HG03520 (cell line): ENCODE results near the gene DUOXA2.
"Not testable (repeated sequence)": the region's sequence is repeated elsewhere in the genome, so short reads cannot be mapped to it uniquely, and the experiment has no call there.

Experiments used
- ATAC-seq: cut with Tn5 transposase; IDR thresholded peaks from one replicate; pipeline ENCODE4 v1.9.1; 2021; ENCODE audit warnings: mild to moderate bottlenecking, moderate library complexity; ENCODE audit not compliant: unreplicated experiment

DUOXA2 gene

DNA sequence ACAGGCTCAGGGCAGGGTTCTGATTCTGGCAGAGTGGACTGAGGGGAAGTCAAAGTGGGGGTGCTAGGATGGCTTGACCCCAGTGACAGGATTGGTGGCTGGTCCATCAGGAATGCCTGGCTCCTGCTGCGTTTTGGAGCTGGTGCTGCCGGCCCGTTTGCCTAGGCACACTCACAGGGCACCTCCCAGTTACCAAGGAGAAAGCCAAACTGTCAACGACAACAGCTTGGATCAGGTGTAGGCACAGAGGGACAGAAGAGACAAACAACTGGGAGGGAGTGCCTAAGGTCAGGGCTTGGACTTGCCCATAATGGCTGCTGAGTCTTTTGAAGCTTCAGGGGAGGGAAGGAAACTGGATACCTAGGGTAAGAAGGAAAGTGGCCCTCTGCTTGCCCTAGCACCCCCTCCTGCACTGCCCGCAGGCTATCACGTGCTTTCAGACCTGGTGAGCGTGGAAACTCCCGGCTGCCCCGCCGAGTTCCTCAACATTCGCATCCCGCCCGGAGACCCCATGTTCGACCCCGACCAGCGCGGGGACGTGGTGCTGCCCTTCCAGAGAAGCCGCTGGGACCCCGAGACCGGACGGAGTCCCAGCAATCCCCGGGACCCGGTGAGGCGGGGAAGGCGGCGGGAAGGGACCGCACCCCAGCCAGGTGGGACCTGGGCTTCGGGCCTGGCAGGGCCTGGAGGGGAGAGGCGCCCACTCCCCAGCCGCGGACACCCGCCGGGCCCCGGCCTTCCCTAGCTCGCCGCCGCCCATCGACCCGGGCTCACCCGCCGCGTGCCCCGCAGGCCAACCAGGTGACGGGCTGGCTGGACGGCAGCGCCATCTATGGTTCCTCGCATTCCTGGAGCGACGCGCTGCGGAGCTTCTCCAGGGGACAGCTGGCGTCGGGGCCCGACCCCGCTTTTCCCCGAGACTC, 20.8 kb downstream of the DUOXA2 start:
- ATAC-seq: no peak

DNA sequence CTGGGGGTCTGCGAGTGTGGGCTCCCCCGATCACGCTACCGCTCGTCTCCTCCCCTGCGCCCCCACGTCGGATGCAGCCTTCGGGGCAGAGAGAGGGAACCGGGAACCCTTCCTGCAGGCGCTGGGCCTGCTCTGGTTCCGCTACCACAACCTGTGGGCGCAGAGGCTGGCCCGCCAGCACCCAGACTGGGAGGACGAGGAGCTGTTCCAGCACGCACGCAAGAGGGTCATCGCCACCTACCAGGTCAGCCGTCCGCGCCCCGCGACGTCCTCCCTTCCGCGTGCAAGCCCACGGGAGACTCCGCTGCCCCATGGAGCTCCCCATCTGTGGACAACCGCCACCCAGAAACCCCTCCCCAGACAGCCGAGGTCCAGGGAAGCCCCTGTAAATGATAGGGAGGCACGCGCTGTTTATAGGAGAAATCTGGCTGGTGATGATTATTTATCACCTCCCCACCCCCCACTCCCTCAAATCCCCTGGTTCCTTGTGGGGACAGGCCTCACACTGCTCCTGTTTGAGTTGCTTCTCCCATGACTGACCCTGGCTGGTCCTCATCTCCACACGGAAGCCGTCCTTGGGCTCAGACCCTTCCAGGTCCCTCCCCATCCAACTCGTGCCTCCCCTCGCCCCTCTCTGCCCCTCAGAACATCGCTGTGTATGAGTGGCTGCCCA, 21.7 kb downstream of the DUOXA2 start:
- not testable (repeated sequence) for ATAC-seq

DNA sequence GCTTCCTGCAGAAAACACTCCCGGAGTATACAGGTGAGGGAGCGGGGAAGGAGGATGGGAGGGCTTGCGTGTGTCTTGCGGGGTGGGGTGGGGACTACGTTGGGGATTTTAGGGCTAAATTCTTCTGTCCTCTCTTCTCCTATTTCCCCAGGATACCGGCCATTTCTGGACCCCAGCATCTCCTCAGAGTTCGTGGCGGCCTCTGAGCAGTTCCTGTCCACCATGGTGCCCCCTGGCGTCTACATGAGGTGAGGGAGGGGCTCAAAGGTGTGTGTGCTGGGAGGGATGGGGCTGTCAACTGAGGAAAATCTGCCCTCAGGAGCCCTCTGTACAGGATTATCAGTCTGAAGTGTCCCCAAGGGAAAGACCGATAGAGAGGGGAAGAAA, 22.2 kb downstream of the DUOXA2 start:
- ATAC-seq: no peak

DNA sequence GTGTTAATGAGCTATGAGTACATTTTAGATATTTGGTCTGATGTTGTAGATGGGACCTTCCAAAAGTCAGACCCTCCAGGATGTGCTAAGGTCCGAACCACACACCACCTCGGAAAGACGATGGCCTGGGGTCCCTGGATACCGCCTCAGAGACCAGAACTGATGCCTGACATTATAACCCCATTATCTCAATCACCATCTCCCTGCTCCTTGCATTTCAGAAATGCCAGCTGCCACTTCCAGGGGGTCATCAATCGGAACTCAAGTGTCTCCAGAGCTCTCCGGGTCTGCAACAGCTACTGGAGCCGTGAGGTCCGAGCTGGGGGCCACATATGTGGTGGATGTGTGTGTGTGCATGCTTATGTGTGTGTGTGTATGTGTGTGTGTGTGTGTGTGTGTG, 23.6 kb downstream of the DUOXA2 start:
- no peak for ATAC-seq

DNA sequence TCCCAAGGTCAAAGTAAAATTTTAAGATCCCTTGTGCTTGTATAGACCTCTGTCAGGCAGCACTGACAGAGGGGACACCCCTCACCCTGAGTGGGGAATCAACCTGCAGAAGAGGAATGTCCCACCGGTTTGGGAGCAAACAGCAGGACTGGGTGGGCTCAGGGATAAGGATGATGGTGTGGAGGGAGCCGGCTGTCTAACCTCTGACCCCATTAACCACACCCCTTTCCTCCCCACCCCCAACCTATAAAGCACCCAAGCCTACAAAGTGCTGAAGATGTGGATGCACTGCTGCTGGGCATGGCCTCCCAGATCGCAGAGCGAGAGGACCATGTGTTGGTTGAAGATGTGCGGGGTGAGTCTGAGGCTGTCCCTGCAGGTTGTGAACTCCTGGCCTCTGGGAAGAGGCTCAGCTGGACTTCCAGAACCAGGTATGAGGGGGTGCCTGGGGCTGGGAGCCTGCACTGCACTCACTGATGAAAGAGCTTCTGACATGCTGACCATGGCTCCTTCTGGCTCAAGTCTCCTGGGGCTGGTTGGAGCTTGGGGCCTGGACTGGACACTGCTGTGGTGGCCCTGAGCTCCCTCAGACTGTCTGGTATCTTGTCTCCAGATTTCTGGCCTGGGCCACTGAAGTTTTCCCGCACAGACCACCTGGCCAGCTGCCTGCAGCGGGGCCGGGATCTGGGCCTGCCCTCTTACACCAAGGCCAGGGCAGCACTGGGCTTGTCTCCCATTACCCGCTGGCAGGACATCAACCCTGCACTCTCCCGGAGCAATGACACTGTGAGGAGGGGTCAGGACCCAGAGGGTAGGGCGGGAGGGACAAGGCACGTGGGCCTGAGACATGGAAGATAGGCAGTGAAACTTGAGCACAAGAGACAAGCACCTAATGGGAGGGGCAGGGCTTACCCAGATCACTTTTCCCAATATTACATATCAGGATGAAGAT, 25.0 kb downstream of the DUOXA2 start:
- no peak for ATAC-seq

DNA sequence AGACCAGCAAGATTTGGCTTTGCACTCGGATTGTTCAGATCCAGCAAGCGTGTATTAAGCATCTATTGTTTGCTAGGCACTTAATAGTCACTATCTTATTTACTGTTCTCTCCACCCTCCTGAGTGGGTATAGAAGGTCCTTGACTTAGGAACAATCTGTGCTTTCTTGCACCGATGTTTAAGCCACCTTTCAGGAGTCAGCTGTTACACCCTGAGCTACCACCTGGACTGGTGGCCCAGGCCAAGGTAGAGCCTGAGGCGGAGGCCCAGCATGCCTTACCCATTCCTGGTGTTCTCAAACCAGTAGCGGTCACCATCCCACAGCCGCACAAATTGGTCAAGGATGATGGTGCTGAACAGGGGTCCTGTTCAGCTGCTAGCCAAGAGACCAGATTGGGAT, 25.6 kb downstream of the DUOXA2 start:
- no peak for ATAC-seq

DNA sequence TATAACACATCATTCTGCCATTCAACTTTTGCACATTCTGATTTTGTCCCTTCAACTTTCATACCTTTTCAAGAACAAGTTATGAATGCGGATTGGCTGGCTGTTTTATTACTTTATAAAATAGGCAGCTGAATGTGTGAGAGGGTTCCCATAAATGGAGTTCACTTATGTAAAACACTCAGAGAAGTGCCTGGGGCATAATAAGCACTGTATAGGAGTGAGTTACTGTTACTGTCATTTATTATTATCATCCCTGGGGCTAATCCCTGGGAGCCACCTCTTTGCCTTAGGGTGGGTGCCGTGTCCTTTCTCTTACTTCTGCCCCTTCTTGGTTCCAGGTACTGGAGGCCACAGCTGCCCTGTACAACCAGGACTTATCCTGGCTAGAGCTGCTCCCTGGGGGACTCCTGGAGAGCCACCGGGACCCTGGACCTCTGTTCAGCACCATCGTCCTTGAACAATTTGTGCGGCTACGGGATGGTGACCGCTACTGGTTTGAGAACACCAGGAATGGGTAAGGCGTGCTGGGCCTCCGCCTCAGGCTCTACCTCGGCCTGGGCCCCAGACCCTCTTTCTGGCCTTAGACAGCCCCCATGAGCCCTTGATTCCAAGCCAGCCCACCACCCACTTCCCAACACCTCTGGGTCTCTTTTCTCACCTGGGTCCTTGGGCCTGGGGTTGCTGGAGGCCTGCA, 26.6 kb downstream of the DUOXA2 start:
- no peak for ATAC-seq

DNA sequence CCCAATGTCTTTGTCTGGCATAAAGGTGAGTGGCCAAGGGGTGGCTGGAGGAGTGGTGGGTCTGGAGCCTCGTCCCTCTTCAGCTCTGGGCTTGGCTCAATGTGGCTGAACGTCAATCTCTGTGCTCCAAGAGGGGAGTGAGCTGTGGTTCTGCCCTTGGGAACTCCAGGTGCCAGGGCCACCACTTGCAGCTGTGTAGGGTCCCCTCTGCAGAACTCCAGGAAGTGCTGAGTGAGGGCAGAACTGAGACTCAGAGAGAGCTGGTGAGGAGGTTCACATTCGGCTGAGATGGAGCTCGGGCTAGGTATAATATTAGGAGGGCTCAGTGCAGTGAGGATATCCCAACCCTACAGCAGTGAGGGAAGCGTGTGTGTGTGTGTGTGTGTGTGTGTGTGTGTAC, 27.3 kb downstream of the DUOXA2 start:
- ATAC-seq: no peak

DNA sequence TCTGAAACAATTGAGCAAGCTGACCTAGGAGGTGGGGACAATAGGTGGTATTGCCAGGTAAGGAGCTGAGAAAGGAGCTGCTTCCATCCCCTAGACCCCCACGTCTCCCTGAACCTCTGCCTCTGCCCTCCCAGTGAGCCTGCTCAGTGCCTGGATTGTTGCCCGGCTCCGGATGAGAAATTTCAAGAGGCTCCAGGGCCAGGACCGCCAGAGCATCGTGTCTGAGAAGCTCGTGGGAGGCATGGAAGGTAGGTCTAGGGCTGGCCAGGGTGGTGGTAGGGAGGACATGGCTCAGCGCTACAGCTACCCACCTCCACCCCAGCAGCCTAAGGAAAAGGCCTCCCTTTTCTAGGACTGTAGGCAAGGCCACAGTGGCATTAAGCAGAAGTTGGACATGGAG, 28.9 kb downstream of the DUOXA2 start:
- ATAC-seq: no peak

DNA sequence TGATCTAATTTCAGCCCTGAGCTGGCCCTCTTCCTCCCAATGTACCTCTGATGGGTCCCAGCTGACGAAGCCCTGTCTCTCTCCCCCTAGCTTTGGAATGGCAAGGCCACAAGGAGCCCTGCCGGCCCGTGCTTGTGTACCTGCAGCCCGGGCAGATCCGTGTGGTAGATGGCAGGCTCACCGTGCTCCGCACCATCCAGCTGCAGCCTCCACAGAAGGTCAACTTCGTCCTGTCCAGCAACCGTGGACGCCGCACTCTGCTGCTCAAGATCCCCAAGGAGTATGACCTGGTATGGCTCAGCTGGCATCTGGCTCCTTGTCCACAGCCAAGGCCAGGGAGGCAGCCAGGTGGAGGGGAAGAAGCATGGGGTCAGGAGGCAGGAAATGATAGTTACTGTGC, 29.8 kb downstream of the DUOXA2 start:
- no peak for ATAC-seq

DNA sequence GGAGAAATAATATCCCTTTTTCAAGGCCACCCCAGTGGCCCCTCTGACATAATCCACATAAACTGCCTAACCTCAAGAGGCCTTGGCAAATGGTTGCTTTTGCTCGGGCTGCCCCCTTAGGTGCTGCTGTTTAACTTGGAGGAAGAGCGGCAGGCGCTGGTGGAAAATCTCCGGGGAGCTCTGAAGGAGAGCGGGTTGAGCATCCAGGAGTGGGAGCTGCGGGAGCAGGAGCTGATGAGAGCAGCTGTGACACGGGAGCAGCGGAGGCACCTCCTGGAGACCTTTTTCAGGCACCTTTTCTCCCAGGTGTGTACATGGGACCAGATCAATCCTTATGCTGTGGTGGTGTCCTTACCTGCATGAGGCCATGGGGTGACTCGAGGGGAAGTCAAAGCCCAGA, 30.6 kb downstream of the DUOXA2 start:
- no peak for ATAC-seq

DNA sequence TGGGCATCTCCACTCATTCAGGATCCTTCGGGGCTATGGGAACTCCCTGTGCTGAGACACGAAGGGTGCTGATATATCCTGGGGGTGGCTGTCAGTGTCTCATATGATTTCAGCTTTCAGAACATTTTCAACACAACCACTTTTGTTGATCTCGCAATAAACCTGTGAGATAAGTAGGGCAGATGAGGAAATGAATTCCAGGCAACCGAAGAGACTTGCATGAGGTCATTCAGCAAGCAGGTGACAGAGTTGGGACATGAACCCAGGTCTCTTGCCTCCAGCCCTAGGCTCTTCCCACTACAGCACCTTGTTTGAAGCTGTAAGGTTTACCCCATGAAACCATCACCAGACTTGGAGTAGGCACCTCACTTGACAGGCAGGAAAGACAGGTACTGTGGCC, 32.3 kb downstream of the DUOXA2 start:
- no peak for ATAC-seq

DNA sequence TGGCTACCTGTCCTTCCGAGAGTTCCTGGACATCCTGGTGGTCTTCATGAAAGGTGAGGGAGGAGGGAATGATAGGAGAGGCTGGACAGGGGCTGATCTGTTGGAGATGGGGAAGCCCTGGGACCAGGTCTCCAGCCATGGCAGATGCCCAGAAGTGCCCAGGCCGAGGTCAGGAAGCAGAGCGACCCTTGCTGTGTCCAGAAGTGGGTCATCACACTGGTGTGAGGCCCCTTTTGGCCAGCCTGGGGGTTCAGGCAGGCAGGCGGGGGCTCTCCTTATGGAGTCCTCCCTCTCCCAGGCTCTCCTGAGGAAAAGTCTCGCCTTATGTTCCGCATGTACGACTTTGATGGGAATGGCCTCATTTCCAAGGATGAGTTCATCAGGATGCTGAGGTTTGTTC, 33.5 kb downstream of the DUOXA2 start:
- ATAC-seq: no peak

DNA sequence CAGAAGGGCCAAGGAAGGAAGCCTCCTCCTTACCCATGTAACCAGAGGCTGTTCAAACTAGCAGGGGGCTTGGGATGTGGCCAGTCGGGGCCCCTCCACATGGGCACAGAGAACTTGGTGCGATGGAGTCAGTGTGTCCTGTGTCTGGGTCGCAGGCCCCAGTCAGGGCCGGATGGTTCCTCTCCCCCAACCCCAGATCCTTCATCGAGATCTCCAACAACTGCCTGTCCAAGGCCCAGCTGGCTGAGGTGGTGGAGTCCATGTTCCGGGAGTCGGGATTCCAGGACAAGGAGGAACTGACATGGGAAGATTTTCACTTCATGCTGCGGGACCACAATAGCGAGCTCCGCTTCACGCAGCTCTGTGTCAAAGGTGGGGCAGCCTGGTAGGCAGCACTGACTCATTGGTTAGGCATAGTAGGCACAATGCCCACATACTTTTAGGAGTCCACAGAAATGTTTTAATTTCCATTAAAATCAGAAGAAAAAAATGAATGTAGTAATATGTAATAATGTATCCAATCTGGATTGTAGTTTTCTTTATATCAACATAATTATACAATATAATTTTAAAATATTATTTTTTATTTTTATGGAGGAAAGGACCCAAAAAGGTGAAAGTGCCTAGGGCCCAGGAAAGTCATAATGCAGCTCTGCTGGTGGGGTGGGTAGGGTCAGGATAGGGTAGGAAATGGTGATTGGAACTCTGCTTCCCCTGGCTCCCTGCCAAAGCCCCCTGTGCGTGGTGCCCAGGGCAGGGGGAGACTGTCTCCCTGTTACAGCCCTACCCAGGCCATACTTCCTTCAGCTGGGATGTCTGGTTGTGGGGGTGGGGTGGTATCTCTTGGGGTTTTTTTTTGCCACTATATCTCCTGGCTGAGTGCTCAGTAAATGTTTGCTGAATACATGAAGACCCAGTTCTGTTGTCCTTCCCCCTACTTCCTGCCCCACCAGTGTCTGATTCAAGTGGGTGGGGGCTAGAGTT, 34.2 kb downstream of the DUOXA2 start:
- no peak for ATAC-seq

DNA sequence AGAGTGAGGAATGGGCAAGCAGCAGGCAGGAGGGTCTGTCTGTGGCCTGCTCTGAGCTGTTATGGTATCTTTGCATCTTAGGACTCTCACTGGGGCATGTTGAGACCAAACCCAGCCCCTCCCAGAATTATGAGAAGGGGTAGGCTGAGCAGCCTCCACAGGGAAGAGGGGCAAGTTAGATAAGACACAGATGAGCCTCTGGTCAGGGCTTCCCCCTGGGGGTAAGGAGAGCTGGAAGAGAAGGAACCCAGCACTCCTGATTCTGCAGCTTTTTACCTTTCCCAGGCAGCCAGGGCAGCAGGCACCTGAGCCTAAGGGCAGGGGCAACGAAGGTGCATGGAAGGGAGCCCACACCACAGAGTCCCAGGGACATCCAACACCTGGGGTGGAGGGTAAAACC, 34.9 kb downstream of the DUOXA2 start:
- ATAC-seq: no peak

DNA sequence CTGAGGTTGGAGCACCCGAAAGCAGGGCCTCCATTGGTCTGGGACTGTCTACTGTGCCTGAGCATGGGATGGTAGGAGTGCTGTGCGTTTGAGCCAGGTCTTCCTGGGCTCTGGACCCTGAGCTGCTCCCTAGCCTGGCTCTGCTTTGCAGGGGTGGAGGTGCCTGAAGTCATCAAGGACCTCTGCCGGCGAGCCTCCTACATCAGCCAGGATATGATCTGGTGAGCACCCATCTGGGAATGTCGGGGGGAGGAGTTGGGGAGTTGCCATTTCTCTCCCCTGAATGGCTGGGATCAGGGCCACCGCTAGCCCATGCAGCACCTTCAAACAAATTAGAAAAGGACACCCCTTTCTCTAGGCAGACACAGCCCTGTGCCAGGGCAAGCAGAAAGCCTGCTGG, 36.4 kb downstream of the DUOXA2 start:
- no peak for ATAC-seq

DNA sequence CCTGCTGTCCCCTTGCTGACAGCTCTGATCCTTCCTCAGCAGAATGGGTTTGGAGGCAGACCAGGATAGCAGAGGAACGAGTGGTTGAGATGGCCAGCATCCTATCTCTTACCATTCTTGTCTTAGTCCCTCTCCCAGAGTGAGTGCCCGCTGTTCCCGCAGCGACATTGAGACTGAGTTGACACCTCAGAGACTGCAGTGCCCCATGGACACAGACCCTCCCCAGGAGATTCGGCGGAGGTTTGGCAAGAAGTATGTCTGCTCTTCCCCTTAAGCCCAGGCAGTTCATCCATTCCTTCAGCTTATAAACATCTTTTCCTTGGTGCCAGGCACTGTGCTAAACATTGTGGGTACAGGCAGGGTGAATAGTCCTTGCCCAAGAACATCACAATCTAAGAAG, 36.9 kb downstream of the DUOXA2 start:
- ATAC-seq: no peak

DNA sequence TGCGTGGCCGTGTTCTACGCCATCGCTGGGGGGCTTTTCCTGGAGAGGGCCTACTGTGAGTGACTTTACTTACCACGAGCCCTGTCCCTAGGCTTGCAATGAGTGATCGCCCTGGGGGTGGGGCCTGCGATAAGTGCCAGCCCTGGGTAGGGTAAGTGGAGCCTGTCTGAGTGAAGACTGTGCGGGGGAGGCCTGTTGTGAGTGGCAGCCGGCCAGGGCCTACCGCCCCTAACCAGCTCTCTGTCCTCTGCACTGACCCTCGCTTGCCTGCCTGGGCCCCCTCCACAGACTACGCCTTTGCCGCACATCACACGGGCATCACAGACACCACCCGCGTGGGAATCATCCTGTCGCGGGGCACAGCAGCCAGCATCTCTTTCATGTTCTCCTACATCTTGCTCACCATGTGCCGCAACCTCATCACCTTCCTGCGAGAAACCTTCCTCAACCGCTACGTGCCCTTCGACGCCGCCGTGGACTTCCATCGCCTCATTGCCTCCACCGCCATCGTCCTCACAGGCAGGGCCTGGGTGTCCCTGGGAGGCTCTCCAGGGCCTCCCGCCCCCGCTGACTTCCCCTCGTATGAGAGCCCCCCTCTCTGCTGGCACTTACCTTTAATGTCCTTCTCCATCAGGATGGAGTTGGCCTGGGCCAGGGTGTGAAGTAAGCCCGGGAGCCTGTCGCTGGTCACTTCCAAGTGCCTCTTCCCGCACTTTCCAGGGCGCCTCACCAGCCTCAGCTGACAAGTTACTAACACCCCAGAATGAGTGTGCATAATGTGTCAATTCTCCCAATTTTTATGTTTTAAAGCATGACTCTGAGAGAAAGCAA, 38.1 kb downstream of the DUOXA2 start:
- ATAC-seq: no peak

DNA sequence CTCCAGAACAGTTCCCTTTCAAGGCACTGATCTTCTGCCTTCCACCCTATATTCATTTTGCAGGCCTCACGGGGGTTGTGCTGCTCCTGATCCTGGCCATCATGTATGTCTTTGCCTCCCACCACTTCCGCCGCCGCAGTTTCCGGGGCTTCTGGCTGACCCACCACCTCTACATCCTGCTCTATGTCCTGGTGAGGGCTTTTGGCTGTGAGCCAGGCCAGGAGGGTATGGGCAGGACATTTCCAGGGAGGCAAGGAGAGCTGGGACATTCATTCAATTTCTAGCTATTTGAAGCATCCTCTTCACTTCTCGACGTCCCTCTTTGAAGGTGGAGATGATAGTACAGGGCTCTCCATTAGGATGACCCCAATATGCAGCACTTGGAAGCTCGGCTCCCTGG, 41.6 kb downstream of the DUOXA2 start:
- no peak for ATAC-seq
